ENCODE data around the gene FAM131C.

Gene FAM131C

GRCh38 chr1:16068356-16069270 lies 4.8 kb downstream of the FAM131C start (continued):
- TF ChIP-seq, protein P1, sequence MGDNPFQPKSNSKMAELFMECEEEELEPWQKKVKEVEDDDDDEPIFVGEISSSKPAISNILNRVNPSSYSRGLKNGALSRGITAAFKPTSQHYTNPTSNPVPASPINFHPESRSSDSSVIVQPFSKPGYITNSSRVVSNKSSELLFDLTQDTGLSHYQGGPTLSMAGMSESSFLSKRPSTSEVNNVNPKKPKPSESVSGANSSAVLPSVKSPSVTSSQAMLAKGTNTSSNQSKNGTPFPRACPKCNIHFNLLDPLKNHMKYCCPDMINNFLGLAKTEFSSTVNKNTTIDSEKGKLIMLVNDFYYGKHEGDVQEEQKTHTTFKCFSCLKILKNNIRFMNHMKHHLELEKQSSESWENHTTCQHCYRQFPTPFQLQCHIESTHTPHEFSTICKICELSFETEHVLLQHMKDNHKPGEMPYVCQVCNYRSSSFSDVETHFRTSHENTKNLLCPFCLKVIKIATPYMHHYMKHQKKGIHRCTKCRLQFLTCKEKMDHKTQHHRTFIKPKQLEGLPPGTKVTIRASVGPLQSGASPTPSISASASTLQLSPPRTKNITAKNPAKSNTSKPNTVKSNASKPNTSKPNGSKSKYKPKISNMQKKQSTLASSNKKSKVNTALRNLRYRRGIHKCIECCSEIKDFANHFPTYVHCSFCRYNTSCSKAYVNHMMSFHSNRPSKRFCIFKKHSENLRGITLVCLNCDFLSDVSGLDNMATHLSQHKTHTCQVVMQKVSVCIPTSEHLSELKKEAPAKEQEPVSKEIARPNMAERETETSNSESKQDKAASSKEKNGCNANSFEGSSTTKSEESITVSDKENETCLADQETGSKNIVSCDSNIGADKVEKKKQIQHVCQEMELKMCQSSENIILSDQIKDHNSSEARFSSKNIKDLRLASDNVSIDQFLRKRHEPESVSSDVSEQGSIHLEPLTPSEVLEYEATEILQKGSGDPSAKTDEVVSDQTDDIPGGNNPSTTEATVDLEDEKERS (tag by site-specific recombination; IDR thresholded peaks at IDR 0.05): no peak
- TF ChIP-seq ZNF19 (tag by site-specific recombination; IDR thresholded peaks at IDR 0.05; ENCODE audit: low read depth): no peak

- no peak overlapping the region for H3K4me3 ChIP-seq (ENCODE audit: low read depth, low read length)
- ChIA-PET POLR2A (interaction anchor here (0.6 kb wide), 1 partner anchor 164 kb away, joined by 3 read pairs; no protein-coding TSS in a partner anchor), CTCF (interaction anchor here (0.7 to 3.7 kb wide), 5 partner anchors 11 to 58 kb away, joined by 3 to 19 read pairs (median 4); no protein-coding TSS in a partner anchor)
- no peaks in the 10 kb centered on the region for H3K9me3 ChIP-seq (ENCODE audit: control insufficient read depth, insufficient read depth, low read depth, low read length)
- H3K4me1 ChIP-seq (ENCODE audit: control insufficient read depth, insufficient read depth, low read length): no peaks in the 10 kb centered on the region
- no peaks in the 10 kb centered on the region for H3K36me3 ChIP-seq (ENCODE audit: control insufficient read depth in 2 of 2, insufficient read depth in 1 of 2, low read length in 2 of 2)
- H3K27ac ChIP-seq (ENCODE audit: extremely low read depth, low read depth, low read length): no peak overlapping the region
- TF ChIP-seq ZSCAN18 (tag by site-specific recombination; IDR thresholded peaks at IDR 0.05) (no peak), ZBTB7A (tag by site-specific recombination; IDR thresholded peaks at IDR 0.05; ENCODE audit: low read depth) (no peak), ZNF138 (tag by site-specific recombination; IDR thresholded peaks at IDR 0.05; ENCODE audit: borderline replicate concordance) (no peak), GLIS2 (tag by site-specific recombination; IDR thresholded peaks at IDR 0.05) (0 out of 2 replicates have a peak, but pooled peaks have one; percentile 11)
Observed at GRCh38 chr1:16067933-16068332, 5.5 kb downstream of the FAM131C start.

DNA sequence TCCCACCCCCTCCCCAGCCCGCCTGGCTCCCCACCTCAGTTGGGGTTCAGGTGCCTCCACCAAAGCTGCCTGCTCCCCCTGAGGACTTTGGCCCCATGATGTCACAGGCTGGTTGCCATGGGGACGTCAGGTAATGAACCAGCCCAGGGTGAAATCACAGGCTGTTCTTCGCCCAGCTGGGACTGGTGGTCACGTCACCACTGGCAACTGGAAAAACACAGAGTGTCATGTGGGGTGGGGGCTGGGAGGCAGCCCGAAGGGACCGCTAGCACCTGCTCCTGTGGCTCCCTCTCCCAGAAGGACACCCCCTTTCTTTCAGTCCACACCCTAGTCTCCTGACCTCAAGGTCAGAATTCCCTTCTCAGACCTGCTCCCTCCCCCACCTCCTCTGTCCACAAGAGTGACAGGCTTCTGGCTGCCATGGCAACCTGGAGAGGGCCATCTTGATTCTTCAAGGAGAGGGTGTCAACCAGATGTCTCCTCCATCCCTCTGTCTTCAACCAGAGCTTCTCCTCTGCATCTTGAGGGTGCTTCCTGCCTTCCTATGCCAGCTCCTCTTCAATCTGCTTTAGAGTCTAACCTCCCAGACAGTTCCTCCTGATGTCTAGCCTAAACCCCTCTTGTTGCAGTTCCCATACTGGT lies 6.2 kb downstream of the FAM131C start:
- Histone ChIP-seq H3K9me3 (ENCODE audit: control insufficient read depth, insufficient read depth, low read depth, low read length) (no peaks in the 10 kb centered on the region), H3K4me1 (ENCODE audit: control insufficient read depth, insufficient read depth, low read length) (no peaks in the 10 kb centered on the region), H3K27ac (ENCODE audit: extremely low read depth, low read depth, low read length) (no peak overlapping the region), H3K4me3 (ENCODE audit: low read depth, low read length) (no peak overlapping the region), H3K36me3 (ENCODE audit: control insufficient read depth in 2 of 2, insufficient read depth in 1 of 2, low read length in 2 of 2) (no peaks in the 10 kb centered on the region)
- ChIA-PET POLR2A (interaction anchor here (0.6 kb wide), 1 partner anchor 165 kb away, joined by 3 read pairs; no protein-coding TSS in a partner anchor), CTCF (interaction anchor here (0.7 to 3.7 kb wide), 3 partner anchors 11 to 57 kb away, joined by 4 to 19 read pairs (median 7); no protein-coding TSS in a partner anchor)
- no peak for TF ChIP-seq ZNF654 (tag by site-specific recombination; IDR thresholded peaks at IDR 0.05; ENCODE audit: low read depth)
- TF ChIP-seq ZNF341 (tag by site-specific recombination; IDR thresholded peaks at IDR 0.05; ENCODE audit: low read depth): peak; percentile 51; the same call in 1 of the 2 replicates
- no peak for TF ChIP-seq HIC1 (tag by site-specific recombination; IDR thresholded peaks at IDR 0.05)
- TF ChIP-seq ZNF394 (tag by site-specific recombination; IDR thresholded peaks at IDR 0.05; ENCODE audit: borderline replicate concordance): peak; percentile 36; the same call in 1 of the 2 replicates
- TF ChIP-seq ZNF513 (tag by site-specific recombination; IDR thresholded peaks at IDR 0.05): no peak
- TF ChIP-seq PATZ1 (tag by site-specific recombination; IDR thresholded peaks at IDR 0.05): peak; percentile 22; the same call in 1 of the 2 replicates
- 0 out of 2 replicates have a peak, but pooled peaks have one; percentile 42 for TF ChIP-seq ZNF629 (tag by site-specific recombination; IDR thresholded peaks at IDR 0.05)
- no peak for TF ChIP-seq ZBTB49 (tag by site-specific recombination; IDR thresholded peaks at IDR 0.05; ENCODE audit: low read depth)
- 0 out of 2 replicates have a peak, but pooled peaks have one; percentile 13 for TF ChIP-seq SP2 (tag by site-specific recombination; IDR thresholded peaks at IDR 0.05)
- no peak for TF ChIP-seq OVOL3 (tag by site-specific recombination; IDR thresholded peaks at IDR 0.05)
